Measurements from ENCODE around the gene MAL.

- TF ChIP-seq EZH2phosphoT487 (IDR thresholded peaks at IDR 0.05; ENCODE audit: borderline replicate concordance) (no peak), CTCF (conservative IDR thresholded peaks at IDR 0.05; ENCODE audit: low read length) (no peak)
Observed at GRCh38 chr2:95047629-95048510, 22.4 kb downstream of the MAL start.
